Measurements from ENCODE around the gene EPGN.

EPGN gene

DNA sequence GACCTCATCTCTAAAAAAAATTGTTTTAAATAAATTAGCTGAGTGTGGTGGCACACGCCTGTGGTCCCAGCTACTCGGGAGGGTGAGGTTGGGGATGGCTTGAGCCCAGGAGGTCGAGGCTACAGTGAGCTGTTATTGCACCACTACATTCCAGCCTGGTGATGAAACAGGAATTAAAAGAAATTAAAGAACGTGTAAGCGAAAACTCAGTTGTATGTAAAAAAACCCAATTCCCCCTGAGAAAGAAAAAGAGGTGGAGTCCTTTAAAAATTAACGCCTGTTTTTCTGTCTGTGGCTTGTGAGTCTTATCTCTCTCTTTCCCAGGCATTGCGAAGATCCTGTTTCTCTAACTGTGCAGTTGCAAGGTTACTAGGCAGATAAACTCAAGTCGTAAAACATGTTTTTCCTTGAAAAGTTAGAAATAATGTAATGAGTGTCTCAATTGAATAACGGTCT, 22.1 kb downstream of the EPGN start:
- TF ChIP-seq, protein P1, sequence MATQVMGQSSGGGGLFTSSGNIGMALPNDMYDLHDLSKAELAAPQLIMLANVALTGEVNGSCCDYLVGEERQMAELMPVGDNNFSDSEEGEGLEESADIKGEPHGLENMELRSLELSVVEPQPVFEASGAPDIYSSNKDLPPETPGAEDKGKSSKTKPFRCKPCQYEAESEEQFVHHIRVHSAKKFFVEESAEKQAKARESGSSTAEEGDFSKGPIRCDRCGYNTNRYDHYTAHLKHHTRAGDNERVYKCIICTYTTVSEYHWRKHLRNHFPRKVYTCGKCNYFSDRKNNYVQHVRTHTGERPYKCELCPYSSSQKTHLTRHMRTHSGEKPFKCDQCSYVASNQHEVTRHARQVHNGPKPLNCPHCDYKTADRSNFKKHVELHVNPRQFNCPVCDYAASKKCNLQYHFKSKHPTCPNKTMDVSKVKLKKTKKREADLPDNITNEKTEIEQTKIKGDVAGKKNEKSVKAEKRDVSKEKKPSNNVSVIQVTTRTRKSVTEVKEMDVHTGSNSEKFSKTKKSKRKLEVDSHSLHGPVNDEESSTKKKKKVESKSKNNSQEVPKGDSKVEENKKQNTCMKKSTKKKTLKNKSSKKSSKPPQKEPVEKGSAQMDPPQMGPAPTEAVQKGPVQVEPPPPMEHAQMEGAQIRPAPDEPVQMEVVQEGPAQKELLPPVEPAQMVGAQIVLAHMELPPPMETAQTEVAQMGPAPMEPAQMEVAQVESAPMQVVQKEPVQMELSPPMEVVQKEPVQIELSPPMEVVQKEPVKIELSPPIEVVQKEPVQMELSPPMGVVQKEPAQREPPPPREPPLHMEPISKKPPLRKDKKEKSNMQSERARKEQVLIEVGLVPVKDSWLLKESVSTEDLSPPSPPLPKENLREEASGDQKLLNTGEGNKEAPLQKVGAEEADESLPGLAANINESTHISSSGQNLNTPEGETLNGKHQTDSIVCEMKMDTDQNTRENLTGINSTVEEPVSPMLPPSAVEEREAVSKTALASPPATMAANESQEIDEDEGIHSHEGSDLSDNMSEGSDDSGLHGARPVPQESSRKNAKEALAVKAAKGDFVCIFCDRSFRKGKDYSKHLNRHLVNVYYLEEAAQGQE (IDR thresholded peaks at IDR 0.05; ENCODE audit: insufficient read depth in 1 of 2, low read depth in 2 of 2, low read length in 2 of 2) = no peak
- no peak for TF ChIP-seq FOXP2 (optimal IDR thresholded peaks at IDR 0.05; ENCODE audit: borderline replicate concordance, extremely low read depth, extremely low read length, insufficient read depth)
- TF ChIP-seq SIN3A (IDR thresholded peaks at IDR 0.05; ENCODE audit: borderline replicate concordance, insufficient read depth, low read length) = no peak
- TF ChIP-seq TAF1 (IDR thresholded peaks at IDR 0.05; ENCODE audit: borderline replicate concordance, insufficient read depth, low read length) = no peak
- no peak for TF ChIP-seq POLR2AphosphoS5 (IDR thresholded peaks at IDR 0.05; ENCODE audit: low read depth, low read length)

DNA sequence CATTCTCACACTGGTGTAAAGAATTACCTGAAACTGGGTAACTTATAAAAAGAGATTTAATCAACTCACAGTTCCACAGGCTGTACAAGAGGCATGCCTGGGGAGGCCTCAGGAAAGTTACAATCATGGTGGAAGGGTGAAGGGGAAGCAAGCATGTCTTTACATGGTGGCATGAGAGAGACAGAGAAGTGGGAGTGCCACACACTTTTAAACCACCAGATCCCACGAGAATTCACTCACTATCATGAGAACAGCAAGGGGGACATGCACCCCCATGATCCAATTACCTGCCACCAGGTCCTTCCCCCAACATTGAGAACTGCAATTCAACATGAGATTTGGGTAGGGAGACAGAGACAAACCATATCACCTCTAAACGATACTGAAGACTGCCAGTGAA, 23.0 kb downstream of the EPGN start:
- TF ChIP-seq POLR2AphosphoS5 (IDR thresholded peaks at IDR 0.05; ENCODE audit: low read depth, low read length) = no peak
- TF ChIP-seq, protein P1 (IDR thresholded peaks at IDR 0.05; ENCODE audit: insufficient read depth in 1 of 2, low read depth in 2 of 2, low read length in 2 of 2) = no peak

DNA sequence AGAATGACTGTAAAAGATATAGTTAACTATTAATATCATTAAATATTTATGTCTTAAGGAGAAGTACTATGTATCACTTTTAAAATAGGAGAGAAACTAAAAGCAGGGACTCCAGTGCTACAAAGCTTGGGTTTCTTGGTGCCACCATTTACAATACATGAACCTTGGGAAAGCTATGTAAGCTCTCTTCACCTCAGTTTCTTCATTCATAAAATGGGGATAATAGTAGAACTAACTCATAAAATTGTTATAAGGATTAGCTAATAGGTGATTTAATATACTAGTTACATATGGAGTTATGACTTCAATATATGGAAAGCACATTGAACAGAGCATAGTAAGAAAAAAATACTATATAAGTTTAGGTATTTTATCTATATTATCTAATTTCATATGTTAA, 23.7 kb downstream of the EPGN start:
- no peak for TF ChIP-seq POLR2AphosphoS5 (IDR thresholded peaks at IDR 0.05; ENCODE audit: low read depth, low read length)
- no peak for TF ChIP-seq FOXP2 (optimal IDR thresholded peaks at IDR 0.05; ENCODE audit: borderline replicate concordance, extremely low read depth, extremely low read length, insufficient read depth)
- no peak for TF ChIP-seq SIN3A (IDR thresholded peaks at IDR 0.05; ENCODE audit: borderline replicate concordance, insufficient read depth, low read length)
- no peak for TF ChIP-seq TAF1 (IDR thresholded peaks at IDR 0.05; ENCODE audit: borderline replicate concordance, insufficient read depth, low read length)
- TF ChIP-seq, protein P1 (IDR thresholded peaks at IDR 0.05; ENCODE audit: insufficient read depth in 1 of 2, low read depth in 2 of 2, low read length in 2 of 2) = no peak

DNA sequence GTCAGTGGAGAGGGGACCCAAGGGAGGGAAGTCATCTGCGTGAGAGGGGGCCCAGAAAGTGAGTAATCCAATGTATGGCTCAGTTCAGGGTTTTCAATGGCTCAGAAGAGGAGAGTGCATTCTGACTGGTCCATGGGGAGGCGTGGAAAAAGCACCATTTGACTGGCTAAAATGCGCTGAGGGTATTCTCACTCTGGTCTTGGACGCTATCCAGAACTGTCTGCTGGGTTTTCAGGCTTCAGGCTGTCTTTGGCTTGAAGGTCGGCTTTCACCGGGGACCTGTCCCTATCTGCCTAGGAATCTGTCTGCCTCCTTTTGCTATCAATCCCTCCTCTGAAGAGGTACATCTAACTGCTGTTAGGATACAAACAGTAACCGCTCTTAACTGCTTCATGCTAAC, 26.4 kb downstream of the EPGN start:
- no peak for TF ChIP-seq FOXP2 (optimal IDR thresholded peaks at IDR 0.05; ENCODE audit: borderline replicate concordance, extremely low read depth, extremely low read length, insufficient read depth)
- no peak for TF ChIP-seq POLR2AphosphoS5 (IDR thresholded peaks at IDR 0.05; ENCODE audit: low read depth, low read length)
- no peak for TF ChIP-seq TAF1 (IDR thresholded peaks at IDR 0.05; ENCODE audit: borderline replicate concordance, insufficient read depth, low read length)
- TF ChIP-seq, protein P1 (IDR thresholded peaks at IDR 0.05; ENCODE audit: insufficient read depth in 1 of 2, low read depth in 2 of 2, low read length in 2 of 2) = no peak
- TF ChIP-seq SIN3A (IDR thresholded peaks at IDR 0.05; ENCODE audit: borderline replicate concordance, insufficient read depth, low read length) = no peak

DNA sequence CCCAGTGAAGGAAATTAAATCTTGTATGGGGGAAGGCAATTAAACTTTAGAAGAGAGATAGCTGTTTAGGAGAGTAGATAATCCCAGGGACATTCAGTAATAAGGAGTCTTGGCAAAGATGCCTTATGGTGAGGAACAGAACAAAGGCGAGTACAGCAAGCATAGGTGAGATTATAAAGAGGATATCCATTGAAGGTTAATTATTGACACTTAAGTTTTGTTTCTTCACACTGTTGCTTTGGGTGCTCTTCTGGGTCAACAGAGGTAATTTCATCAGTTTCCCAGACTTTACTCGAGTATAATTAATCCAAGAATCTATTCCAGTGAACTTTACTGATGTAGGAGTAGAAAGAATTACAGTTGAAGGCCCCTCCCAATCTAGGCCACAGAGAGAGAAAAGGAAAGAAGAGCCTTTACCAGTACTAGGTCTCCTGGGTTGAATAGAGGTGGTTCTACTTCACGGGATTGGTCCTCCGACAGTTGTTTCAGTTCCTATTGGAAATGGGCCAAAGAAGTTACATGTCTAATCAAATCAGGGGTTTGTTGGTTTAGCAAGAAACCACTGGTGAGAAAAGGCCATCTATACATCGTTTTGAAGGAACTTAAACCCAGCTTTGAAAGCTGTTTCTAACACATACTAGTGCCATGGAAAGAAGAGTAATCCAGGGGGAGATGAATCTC, 27.2 kb downstream of the EPGN start:
- TF ChIP-seq, protein P1 (IDR thresholded peaks at IDR 0.05; ENCODE audit: insufficient read depth in 1 of 2, low read depth in 2 of 2, low read length in 2 of 2) = no peak
- no peak for TF ChIP-seq POLR2AphosphoS5 (IDR thresholded peaks at IDR 0.05; ENCODE audit: low read depth, low read length)
- TF ChIP-seq TAF1 (IDR thresholded peaks at IDR 0.05; ENCODE audit: borderline replicate concordance, insufficient read depth, low read length) = no peak
- no peak for TF ChIP-seq SIN3A (IDR thresholded peaks at IDR 0.05; ENCODE audit: borderline replicate concordance, insufficient read depth, low read length)
- no peak for TF ChIP-seq FOXP2 (optimal IDR thresholded peaks at IDR 0.05; ENCODE audit: borderline replicate concordance, extremely low read depth, extremely low read length, insufficient read depth)
